Left lung (tissue), 10 donors: ENCODE data around the gene FAM151A. TPM values are rescaled to one million over a fixed set of nuclear protein-coding genes. Genes with fewer than 3 reads are reported as not detected.

Experiments used
- ATAC-seq: fragments of 200-7000 bp; cut with Tn5 transposase; one replicate; pipeline ENCODE4 v1.9.1; 2020; ENCODE audit warnings: moderate library complexity
- DNase-seq, 4 donors: peaks; one replicate each; pipeline ENCODE4 v3.0.0-alpha.2; 2013 to 2020
- H3K27ac ChIP-seq, 2 donors: fragments of 200-600 bp; sonication (generic) in 1 of 2; one replicate each; pipeline versions ENCODE4 v1.5.0 to v1.8.0; 2020 to 2021
- H3K27me3 ChIP-seq, 2 donors: fragments of 200-600 bp; sonication (generic) in 1 of 2; one replicate each; pipeline versions ENCODE4 v1.5.0 to v1.8.0; 2020 to 2021
- H3K36me3 ChIP-seq, 2 donors: fragments of 200-600 bp; sonication (generic) in 1 of 2; one replicate each; pipeline versions ENCODE4 v1.5.0 to v1.8.0; 2020 to 2021
- H3K4me1 ChIP-seq, 2 donors: fragments of 200-600 bp; one replicate each; pipeline ENCODE4 v1.8.0; 2021
- H3K4me3 ChIP-seq, 2 donors: fragments of 200-600 bp; sonication (generic) in 1 of 2; one replicate each; pipeline versions ENCODE4 v1.5.0 to v1.8.0; 2020 to 2021; ENCODE audit warnings: mild to moderate bottlenecking in 1 of 2
- H3K9me3 ChIP-seq, 2 donors: fragments of 200-600 bp; sonication (generic) in 1 of 2; one replicate each; pipeline versions ENCODE4 v1.5.0 to v1.8.0; 2020 to 2021
- CTCF ChIP-seq, 2 donors: fragments of 200-600 bp; sonication (generic) in 1 of 2; IDR thresholded peaks; one replicate each; pipeline versions ENCODE4 v1.5.0 to v1.8.0; 2021; ENCODE audit warnings: antibody characterized with exemption in 2 of 2
- intact Hi-C, 2 donors: fragments of 100-400 bp; cut with DNase I; formaldehyde crosslinking; loops; one replicate each; pipeline versions ENCODE4 v1.11.2 to v1.14.2; 2022
- polyA plus RNA-seq, 6 donors: library from polyadenylated mRNA; unstranded; fragments of 120-200 nt; gene quantifications; one replicate each; pipeline ENCODE4 v1.2.1, GENCODE V29; 2013; ENCODE audit not compliant: insufficient read length in 6 of 6
- total RNA-seq, 2 donors: library from RNA; stranded (reverse); fragmentation: NEBNext Ultra II Directional; extraction: Animal tissue kit (Norgen Biotek cat#: 25700); gene quantifications; one replicate each; pipeline ENCODE4 v1.2.1, GENCODE V29; 2021
- donor health status: DM: no; HTN: yes; CAD: no.
- donor health status: DM: no; HTN: no; CAD: no.

Gene FAM151A
- total and polyA plus RNA-seq, 8 donors, result 0.44 to 1.4 (median 0.67) TPM; not detected in 2

GRCh38 chr1:54604572-54605370, 18.6 kb downstream of the FAM151A start:
- no peak for ATAC-seq
- Histone ChIP-seq H3K27ac (no peak overlapping the region), H3K4me1 (no peaks in the 10 kb centered on the region), H3K4me3 (no peak overlapping the region), H3K9me3 (no peaks in the 10 kb centered on the region), H3K36me3 (peaks cover 0 to 3% of the 10 kb centered on the region in 2 donors), H3K27me3 (no peaks in the 10 kb centered on the region)
- no peak for TF ChIP-seq CTCF (IDR thresholded peaks at IDR 0.05)
- peak in 1 of 4 donors; percentile 49 for DNase-seq
- intact Hi-C loops, result no loop called here

- ATAC-seq (no peak), DNase-seq (peak in 1 of 4 donors; percentile 51)
- no peak for TF ChIP-seq CTCF (IDR thresholded peaks at IDR 0.05)
- intact Hi-C loops, result no loop called here
- Histone ChIP-seq H3K27me3 (no peaks in the 10 kb centered on the region), H3K4me1 (no peaks in the 10 kb centered on the region), H3K36me3 (peaks cover 0 to 3% of the 10 kb centered on the region in 2 donors), H3K4me3 (no peak overlapping the region), H3K27ac (no peak overlapping the region), H3K9me3 (no peaks in the 10 kb centered on the region)
Observed at GRCh38 chr1:54604051-54604450, 19.3 kb downstream of the FAM151A start.

GRCh38 chr1:54603241-54603640, 20.1 kb downstream of the FAM151A start:
- Histone ChIP-seq H3K9me3 (no peaks in the 10 kb centered on the region), H3K4me3 (no peak overlapping the region), H3K27me3 (no peaks in the 10 kb centered on the region), H3K4me1 (no peaks in the 10 kb centered on the region), H3K36me3 (peaks cover 0 to 6% of the 10 kb centered on the region in 2 donors), H3K27ac (no peak overlapping the region)
- TF ChIP-seq CTCF (IDR thresholded peaks at IDR 0.05), result no peak
- intact Hi-C loops, result no loop called here
- DNase-seq (no peak), ATAC-seq (no peak)

- ATAC-seq, result no peak
- no peak for DNase-seq
- Histone ChIP-seq H3K4me3 (no peak overlapping the region), H3K9me3 (no peaks in the 10 kb centered on the region), H3K4me1 (no peaks in the 10 kb centered on the region), H3K27ac (no peak overlapping the region), H3K27me3 (no peaks in the 10 kb centered on the region), H3K36me3 (peaks cover 0 to 11% of the 10 kb centered on the region in 2 donors)
- intact Hi-C loops, result no loop called here
- TF ChIP-seq CTCF (IDR thresholded peaks at IDR 0.05), result no peak
Observed at GRCh38 chr1:54602554-54602953, 20.8 kb downstream of the FAM151A start.

- Histone ChIP-seq H3K9me3 (no peaks in the 10 kb centered on the region), H3K4me1 (no peaks in the 10 kb centered on the region), H3K36me3 (peaks cover 0 to 18% of the 10 kb centered on the region in 2 donors), H3K4me3 (no peak overlapping the region), H3K27me3 (no peaks in the 10 kb centered on the region), H3K27ac (no peak overlapping the region)
- intact Hi-C loops, result no loop called here
- TF ChIP-seq CTCF (IDR thresholded peaks at IDR 0.05), result no peak
- ATAC-seq (no peak), DNase-seq (no peak)
Observed at GRCh38 chr1:54601730-54602129, 21.6 kb downstream of the FAM151A start.
